GM04503 (cell line): Measurements from ENCODE around the gene GNAQ.
A peak's percentile ranks its signal among the peaks of the same experiment; 100 is the strongest.
"Not testable (repeated sequence)": the region's sequence is repeated elsewhere in the genome, so short reads cannot be mapped to it uniquely, and the experiment has no call there.

Experiments used
- DNase-seq: peaks from one replicate; pipeline ENCODE4 v3.0.0-alpha.2; 2012; ENCODE audit warnings: low read depth

GNAQ gene

GRCh38 chr9:77877976-77878375, 153.6 kb downstream of the GNAQ start:
- DNase-seq = no peak

- DNase-seq = no peak
These were observed 155.0 kb downstream of the GNAQ start for GRCh38 chr9:77876590-77876989.

DNA sequence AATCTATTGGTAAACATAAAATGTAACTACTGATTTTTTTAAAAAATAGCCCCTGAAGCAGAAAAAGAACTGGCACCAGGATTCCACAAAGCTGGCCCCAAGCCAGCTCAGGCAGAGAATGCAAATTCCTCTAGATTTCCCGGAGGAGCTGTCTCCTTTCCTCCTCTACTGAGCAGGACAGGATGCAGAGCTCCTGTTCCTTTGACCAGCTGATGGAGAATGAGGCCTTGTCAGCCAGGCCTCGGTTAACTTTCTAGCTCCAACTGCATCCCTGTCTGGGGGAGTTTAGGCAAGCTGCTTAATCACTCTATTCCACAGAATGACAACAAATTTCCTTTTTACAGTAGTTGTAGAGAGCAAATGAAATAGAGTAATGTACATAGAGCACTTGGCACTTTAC, 155.5 kb downstream of the GNAQ start:
- DNase-seq = no peak

GRCh38 chr9:77872863-77873262, 158.7 kb downstream of the GNAQ start:
- DNase-seq = no peak

DNA sequence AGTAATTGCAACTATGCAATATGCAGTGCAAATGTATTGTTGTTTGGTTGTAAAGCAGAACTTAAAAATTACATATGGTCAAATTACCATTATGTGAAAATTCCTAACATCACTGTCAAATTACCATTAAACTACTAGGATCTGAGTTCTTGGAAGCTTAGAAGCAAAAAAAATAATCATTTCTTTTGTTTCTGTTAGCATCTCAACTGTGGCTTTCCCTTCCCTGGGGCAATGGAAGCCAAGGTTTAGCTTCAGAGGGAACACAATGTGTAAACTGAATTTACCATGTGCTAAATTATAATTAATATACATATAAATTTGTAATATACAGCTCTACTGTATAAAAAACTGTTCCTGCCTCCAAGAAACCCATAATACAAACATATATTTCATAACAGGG, 159.4 kb downstream of the GNAQ start:
- no peak for DNase-seq

DNA sequence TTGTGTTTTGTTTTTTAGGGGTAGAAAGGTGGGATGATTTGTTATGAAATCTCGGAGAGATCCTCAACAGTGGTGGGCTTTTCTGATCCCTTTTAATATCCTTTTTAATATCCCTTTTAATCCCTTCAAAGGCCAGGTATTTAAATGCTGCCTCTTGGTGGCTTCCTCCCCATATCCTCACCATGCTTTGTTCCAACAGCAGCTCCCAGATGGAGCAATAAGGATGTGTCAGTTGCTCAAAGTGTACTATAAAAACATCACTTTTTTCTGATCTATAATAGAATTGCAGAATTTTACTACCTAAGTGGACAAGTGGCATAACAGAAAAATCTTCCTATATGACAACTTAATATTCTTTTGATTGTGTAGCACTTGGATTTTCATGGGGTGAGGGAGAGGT, 160.1 kb downstream of the GNAQ start:
- no peak for DNase-seq

GRCh38 chr9:77866878-77867277, 164.7 kb downstream of the GNAQ start:
- no peak for DNase-seq

GRCh38 chr9:77865385-77866047, 166.1 kb downstream of the GNAQ start:
- DNase-seq = no peak

- no peak for DNase-seq
These were observed 167.3 kb downstream of the GNAQ start for GRCh38 chr9:77864211-77864889.

DNA sequence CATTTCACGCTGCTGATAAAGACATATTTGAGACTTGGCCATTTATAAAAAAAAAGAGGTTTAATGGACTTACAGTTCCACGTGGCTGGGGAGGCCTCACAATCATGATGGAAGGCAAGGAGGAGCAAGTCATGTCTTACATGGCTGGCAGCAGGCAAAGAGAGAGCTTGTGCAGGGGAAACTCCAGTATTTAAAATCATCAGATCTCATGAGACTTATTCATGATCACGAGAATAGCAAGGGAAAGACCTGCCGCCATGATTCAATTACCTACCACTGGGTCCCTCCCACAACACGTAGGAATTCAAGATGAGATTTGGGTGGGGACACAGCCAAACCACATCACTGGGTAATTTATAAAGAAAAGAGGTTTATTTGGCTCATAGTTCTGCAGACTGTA, 168.0 kb downstream of the GNAQ start:
- not testable (repeated sequence) for DNase-seq

DNA sequence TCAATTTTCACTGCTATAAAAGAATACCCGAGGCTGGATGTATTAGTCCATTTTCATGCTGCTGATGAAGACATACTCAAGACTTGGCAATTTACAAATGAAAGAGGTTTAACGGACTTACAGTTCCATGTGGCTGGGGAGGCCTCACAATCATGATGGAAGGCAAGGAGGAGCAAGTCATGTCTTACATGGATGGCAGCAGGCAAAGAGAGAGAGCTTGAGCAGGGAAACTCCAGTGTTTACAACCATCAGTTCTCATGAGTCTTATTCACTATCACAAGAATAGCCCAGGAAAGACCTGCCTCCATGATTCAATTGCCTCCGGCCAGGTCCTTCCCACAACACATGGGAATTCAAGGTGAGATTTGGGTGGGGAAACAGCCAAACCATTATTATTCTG, 170.7 kb downstream of the GNAQ start:
- DNase-seq = not testable (repeated sequence)

DNA sequence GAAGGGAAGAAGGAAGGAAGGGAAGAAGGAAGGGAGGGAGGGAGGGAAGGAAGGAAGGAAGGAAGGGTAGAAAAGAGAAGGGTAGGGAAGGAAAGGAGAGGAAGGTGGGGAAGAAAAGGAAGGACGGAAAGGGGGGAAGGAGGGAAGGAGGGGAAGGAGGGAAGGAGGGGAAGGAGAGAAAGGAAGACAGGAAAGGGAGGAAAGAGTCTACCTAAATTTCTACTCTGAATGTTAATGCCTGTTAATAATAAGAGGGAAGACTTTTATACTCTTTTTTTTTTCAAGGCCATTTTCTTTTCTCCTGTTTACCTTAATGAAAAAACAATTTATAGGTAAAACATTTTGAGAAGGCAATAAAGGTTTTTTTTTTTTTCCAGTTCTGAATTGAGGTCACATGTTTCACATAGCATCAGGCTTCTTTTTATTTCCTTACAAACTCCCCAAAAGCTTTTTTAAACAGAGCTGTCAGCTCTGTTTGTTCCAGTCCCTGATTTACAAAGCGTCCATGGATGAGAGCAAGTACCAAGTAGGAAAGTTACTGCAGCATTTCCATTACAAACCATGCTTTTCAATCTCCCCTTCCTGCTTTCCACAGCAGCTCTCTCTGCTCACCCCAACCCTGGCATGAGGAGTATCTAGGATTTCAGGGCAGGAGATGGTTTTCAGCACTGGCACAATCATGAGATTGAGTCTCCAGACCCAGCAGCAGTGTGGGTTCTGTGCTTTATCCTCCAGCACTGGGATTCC, 173.9 kb downstream of the GNAQ start:
- DNase-seq = no peak

DNA sequence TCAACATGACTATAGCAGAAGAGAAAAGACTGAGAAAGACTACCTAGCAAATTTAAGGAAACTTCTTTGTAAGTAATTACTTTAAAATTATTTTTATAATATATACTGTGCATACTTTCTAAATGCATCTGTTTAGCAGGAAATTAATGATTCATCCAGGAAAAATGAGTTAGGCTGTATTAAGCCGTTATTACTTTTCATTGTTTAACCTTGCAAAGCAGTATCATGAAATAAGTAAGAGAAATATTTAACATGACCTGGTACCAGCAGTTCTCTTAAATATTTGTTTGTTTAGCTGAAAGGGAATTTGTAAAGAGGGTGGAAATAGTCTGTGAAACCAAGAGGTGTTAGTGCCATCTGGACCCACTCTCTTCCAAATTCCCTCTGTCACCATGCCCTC, 175.0 kb downstream of the GNAQ start:
- DNase-seq = no peak

- no peak for DNase-seq
These were observed 176.7 kb downstream of the GNAQ start for GRCh38 chr9:77854916-77855311.

- DNase-seq = no peak
These were observed 177.2 kb downstream of the GNAQ start for GRCh38 chr9:77854258-77854915.

GRCh38 chr9:77853716-77854115, 177.9 kb downstream of the GNAQ start:
- DNase-seq = no peak

DNA sequence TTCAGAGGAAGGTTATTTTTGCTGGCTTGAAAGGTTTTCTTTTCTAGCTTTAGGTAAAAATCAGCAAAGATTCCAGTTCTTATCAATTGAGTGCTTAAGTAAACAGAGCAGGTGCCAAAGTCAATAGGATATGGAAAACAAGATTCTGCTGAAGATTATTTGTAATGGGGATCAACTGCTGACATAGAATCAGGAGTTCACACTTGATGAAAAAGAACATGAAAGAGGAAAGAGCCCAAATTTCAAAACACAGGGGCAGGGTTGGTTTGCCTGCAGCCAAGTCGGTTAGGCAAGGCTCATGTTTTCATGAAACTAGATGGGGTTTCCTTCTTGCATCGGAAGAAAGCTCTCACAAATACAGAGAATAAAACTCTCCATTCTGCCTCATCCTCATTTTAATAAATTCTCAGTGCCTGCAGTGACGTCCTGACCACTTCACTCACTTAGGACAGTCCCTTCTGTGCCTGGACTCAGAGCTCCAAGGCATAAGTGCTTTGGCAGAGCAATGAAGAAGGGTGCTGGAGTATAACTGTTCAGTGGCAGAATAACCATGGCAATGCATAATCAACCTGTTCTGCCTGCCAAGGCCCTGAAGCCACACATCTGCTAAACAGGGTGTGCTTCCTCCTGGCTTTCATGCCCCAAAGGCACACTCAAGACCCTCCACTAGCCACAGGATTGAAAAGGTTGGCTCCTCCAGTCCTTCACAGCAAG, 179.6 kb downstream of the GNAQ start:
- DNase-seq = no peak

GRCh38 chr9:77848897-77849296, 182.7 kb downstream of the GNAQ start:
- peak; percentile 77 for DNase-seq

GRCh38 chr9:77848404-77848803, 183.2 kb downstream of the GNAQ start:
- DNase-seq = no peak

DNA sequence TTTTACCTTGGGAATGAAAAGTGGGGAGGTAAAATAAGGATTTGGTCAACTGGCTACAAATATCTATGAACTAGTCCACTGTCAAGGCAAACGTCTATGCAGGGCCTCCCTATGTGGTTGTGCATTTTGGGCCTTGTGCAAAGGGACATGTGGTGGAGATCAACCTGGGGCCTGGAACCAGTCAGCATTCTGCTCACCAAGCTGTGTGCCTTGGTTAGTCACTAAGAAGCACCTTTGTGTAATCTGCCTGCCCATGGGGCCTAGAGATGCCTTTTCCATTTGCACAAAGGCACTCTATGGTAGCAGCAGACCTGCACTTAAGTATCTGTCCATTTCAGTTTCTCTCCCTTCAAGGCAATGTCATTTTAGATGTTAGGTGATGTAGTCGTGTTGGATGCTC, 184.0 kb downstream of the GNAQ start:
- DNase-seq = no peak

DNA sequence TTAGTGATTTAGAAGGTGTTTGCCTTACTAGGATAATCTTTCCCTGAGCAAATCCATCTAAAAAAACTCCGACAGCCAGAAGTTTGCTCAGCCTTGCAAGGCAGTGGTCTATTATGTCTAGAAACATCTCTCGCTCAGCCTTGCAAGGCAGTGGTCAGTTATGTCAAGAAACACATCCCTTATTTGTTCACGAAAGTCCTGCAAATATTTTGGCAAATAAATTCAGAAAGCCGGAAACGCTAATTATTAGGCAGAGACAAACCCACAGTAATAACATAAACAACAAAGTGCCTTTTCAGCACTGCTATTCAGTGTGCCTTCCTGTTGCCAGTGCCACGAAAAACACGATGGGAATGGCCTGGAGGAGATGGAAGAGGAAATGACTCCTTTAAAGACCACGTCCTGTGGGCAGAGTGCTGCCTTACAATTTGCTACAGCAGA, 184.5 kb downstream of the GNAQ start:
- DNase-seq = no peak

- DNase-seq = no peak
These were observed 187.2 kb downstream of the GNAQ start for GRCh38 chr9:77844415-77844814.
